ENCODE results near the gene URB1. TPM values are rescaled to one million over a fixed set of nuclear protein-coding genes. Genes with fewer than 3 reads are reported as not detected.

The URB1 gene
- total RNA-seq, 2 donors from 2014 or later: 33.4 to 41.4 TPM

- Histone ChIP-seq H3K4me3 (peak overlapping the region; percentile 62 to 75), H3K36me3 (no peaks in the 10 kb centered on the region), H3K4me1 (replicated peaks) (peaks cover 15% of the 10 kb centered on the region), H3K27me3 (replicated peaks; ENCODE audit: insufficient read depth) (no peaks in the 10 kb centered on the region), H3K9me3 (no peaks in the 10 kb centered on the region), H3K27ac (peak overlapping the region; percentile 98)
- DNase-seq (ENCODE audit: low spot score): peak; percentile 93
- intact Hi-C loops (cut with DNase I): loop anchor here (2.0 to 5.0 kb wide), 3 partner anchors 51 to 156 kb away; no protein-coding TSS in a partner anchor
- TF ChIP-seq POLR2A (IDR thresholded peaks at IDR 0.05): peak; percentile 86
- TF ChIP-seq, protein P1, sequence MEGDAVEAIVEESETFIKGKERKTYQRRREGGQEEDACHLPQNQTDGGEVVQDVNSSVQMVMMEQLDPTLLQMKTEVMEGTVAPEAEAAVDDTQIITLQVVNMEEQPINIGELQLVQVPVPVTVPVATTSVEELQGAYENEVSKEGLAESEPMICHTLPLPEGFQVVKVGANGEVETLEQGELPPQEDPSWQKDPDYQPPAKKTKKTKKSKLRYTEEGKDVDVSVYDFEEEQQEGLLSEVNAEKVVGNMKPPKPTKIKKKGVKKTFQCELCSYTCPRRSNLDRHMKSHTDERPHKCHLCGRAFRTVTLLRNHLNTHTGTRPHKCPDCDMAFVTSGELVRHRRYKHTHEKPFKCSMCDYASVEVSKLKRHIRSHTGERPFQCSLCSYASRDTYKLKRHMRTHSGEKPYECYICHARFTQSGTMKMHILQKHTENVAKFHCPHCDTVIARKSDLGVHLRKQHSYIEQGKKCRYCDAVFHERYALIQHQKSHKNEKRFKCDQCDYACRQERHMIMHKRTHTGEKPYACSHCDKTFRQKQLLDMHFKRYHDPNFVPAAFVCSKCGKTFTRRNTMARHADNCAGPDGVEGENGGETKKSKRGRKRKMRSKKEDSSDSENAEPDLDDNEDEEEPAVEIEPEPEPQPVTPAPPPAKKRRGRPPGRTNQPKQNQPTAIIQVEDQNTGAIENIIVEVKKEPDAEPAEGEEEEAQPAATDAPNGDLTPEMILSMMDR (IDR thresholded peaks at IDR 0.05): peak in 2 of 4 experiments; percentile 13 to 21
- TF ChIP-seq POLR2AphosphoS5 (IDR thresholded peaks at IDR 0.05): peak; percentile 96
- WGBS: 1% methylated on average over 58 of the region's 63 CpGs
Measured at GRCh38 chr21:32411350-32412161, 18.7 kb upstream of the URB1 start.

GRCh38 chr21:32410916-32411315 is 18.1 kb upstream of the URB1 start:
- WGBS: 49% methylated on average over 5 of the region's 5 CpGs
- H3K9me3 ChIP-seq: no peaks in the 10 kb centered on the region
- no peak for DNase-seq (ENCODE audit: low spot score)
- H3K36me3 ChIP-seq: no peaks in the 10 kb centered on the region
- intact Hi-C loops (cut with DNase I): loop anchor here (5.0 kb wide), 2 partner anchors 51 to 156 kb away; no protein-coding TSS in a partner anchor
- no peaks in the 10 kb centered on the region for H3K27me3 ChIP-seq (replicated peaks; ENCODE audit: insufficient read depth)
- TF ChIP-seq POLR2A (IDR thresholded peaks at IDR 0.05) (no peak), POLR2AphosphoS5 (IDR thresholded peaks at IDR 0.05) (no peak)
- TF ChIP-seq, protein P1 (IDR thresholded peaks at IDR 0.05): no peak
- peaks cover 15% of the 10 kb centered on the region for H3K4me1 ChIP-seq (replicated peaks)
- H3K4me3 ChIP-seq: peak overlapping the region; percentile 62 to 75
- peak overlapping the region; percentile 98 for H3K27ac ChIP-seq

- no peak overlapping the region for H3K4me3 ChIP-seq
- DNase-seq (ENCODE audit: low spot score): no peak
- H3K9me3 ChIP-seq: no peaks in the 10 kb centered on the region
- no peaks in the 10 kb centered on the region for H3K36me3 ChIP-seq
- peaks cover 13% of the 10 kb centered on the region for H3K4me1 ChIP-seq (replicated peaks)
- TF ChIP-seq, protein P1 (IDR thresholded peaks at IDR 0.05): no peak
- TF ChIP-seq POLR2A (IDR thresholded peaks at IDR 0.05) (no peak), POLR2AphosphoS5 (IDR thresholded peaks at IDR 0.05) (no peak)
- H3K27ac ChIP-seq: peak overlapping the region; percentile 98
- no peaks in the 10 kb centered on the region for H3K27me3 ChIP-seq (replicated peaks; ENCODE audit: insufficient read depth)
- intact Hi-C loops (cut with DNase I): loop anchor here (5.0 kb wide), 2 partner anchors 52 to 157 kb away; no protein-coding TSS in a partner anchor
- WGBS: 70% methylated on average over 4 of the region's 4 CpGs
Measured at GRCh38 chr21:32410291-32410690, 17.5 kb upstream of the URB1 start.

- WGBS: 20% methylated on average over 6 of the region's 6 CpGs
- no peaks in the 10 kb centered on the region for H3K27me3 ChIP-seq (replicated peaks; ENCODE audit: insufficient read depth)
- H3K9me3 ChIP-seq: no peaks in the 10 kb centered on the region
- DNase-seq (ENCODE audit: low spot score): no peak
- H3K4me3 ChIP-seq: no peak overlapping the region
- intact Hi-C loops (cut with DNase I): no loop called here
- H3K27ac ChIP-seq: peak overlapping the region in 1 of 2 donors; percentile 15
- peaks cover 6% of the 10 kb centered on the region for H3K4me1 ChIP-seq (replicated peaks)
- TF ChIP-seq POLR2A (IDR thresholded peaks at IDR 0.05): no peak
- TF ChIP-seq, protein P1 (IDR thresholded peaks at IDR 0.05): no peak
- no peak for TF ChIP-seq POLR2AphosphoS5 (IDR thresholded peaks at IDR 0.05)
- no peaks in the 10 kb centered on the region for H3K36me3 ChIP-seq
Measured at GRCh38 chr21:32406405-32406804, 13.6 kb upstream of the URB1 start.
